NCI-H2227 (cell line): ENCODE results near the gene JAML.

ENCODE experiments used
- DNase-seq: peaks from one replicate; lab custom pipeline; 2025; ENCODE audit not compliant: unreplicated experiment; lab: John Stamatoyannopoulos, UW

The JAML gene

DNA sequence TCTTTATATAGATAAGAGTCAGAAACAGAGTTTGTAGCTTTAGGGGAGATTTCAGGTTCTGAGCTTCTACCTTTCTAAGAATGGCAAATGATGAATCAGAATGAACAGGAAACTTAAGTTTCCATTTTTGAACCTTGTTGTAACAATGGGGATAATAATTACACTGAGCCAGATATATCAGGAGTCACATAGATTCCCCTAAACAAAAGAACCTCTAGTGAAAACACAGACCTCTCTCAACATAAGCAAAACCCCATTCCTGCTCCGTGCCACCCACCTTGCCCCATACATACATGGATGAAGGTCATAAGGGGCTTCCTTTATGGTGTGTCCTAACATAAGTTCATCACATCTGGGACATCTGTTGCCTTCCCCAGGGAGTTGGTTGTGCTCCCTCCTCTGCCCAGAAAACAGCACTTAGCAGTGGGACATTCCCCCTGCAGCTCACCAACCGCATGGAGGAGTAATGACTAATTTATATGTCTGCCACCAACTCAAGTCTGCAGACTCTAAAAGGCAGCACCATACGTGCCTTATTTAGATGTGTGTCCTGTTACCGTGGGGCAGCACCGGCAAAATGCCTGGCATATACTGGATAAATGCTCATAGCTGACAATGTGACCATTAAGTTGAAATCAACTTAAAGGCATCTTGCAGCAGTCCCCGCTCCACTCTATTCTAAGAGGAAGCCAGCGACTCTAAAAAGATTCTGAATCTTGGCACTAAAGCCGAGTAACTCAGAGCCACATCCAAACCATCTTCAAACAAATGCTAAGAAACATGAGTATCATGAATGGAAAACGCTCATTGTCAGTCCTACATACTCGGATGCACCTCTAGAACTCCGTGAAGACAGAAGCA lies 8.0 kb downstream of the JAML start:
- no peak for DNase-seq

DNA sequence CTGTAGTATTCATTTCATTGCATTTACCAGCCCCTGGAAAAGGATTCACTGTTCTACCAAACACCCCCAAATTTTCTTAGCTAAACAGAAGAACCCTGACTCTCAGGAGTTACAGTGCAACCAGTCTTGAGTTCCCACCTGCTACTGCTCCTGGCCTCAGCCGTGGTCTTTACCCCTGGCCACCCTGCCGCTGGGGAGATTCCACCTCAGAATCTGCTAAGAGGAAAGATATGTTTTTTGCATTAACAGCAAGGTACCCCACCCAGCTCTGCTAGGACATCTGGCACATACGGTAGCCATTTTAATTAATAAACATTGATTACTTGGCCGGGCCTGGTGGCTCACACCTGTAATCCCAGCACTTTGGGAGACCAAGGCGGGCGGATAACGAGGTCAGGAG lies 9.0 kb downstream of the JAML start:
- no peak for DNase-seq

DNA sequence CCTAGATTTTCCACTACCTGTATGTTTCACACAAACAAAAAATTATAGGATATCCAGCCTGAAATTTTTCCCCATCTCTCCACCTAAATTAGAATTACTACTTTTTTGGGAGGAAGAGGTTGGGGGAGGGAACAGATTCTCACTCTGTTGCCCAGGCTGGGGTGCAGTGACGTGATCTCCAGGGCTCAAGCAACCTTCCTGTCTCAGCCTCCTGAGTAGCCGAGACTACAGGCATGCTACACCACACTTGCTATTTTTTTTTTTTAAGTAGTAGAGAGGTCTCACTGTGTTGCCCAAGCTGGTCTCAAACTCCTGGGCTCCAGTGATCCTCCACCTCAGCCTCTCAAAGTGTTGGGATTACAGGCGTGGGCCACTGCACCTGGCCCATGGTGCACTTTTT lies 9.5 kb downstream of the JAML start:
- DNase-seq = no peak

DNA sequence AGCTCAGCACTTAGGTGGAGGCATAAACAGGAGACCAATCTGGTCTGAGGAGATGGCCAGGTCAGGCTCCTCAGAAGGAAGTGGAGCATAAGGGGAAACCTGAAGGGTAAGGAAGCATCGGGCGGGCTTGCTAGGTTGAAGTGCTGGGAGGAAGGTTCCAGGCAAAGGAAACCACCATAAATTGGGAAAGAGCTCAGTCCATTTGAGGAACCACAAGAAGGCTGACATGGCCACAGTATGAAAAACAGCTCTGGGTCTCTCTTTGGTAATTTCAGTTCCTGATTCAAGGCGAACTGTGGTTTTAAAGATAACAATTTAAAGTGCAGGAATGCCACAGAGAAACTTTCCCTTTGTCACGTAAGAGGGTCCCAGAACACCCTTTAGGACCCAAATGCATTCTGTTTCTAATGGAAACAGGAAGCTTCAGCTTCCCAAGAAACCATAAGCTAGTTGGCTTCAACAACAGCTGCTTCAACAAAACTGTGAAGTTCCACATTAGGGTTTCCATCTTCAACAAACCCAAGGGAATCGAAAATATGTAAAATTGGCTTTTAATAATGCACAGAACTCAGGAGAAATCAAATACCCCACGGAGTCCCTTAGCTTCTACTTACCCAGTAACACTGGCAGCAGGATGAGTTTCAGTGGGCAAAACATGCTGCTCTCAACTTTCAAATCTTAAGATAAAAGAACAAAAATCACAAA lies 10.4 kb downstream of the JAML start:
- no peak for DNase-seq

DNA sequence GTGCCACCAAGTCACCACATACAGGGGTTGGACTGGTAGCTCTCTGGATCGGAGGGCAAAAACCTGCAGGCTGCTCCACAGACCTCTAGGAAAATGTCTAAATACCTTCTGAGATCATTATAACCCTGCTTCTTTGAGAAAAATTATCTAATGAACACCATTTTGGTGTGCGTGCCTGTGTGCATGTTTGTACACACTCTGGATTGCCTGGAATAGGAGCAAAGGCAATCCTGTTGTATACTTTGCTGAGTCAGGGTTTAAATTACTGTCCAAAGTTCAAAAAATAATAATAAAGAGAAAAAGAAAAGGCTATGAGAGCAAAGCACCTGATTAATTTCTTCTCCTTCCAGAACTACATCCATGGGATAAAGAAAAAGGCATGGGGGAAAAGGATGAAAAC lies 11.0 kb downstream of the JAML start:
- DNase-seq = no peak

DNA sequence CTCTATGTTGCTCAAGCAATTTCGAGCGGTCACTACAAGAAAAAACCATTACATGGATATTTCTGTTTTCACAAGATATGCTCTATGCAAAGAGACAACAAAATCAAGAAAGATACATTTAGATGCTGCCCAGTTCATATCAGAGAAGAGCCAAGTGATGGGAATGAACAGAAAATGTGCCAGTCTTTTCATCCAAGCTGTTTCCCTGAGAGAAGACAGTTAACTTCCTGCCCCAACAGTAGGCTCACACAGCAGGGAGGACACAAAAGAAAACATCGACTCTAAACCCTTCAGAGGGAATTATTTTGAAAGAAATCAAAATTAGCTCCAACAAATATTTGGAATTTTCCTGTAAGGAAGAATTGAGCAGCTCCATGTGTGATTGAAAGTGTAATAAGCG lies 11.6 kb downstream of the JAML start:
- no peak for DNase-seq

DNA sequence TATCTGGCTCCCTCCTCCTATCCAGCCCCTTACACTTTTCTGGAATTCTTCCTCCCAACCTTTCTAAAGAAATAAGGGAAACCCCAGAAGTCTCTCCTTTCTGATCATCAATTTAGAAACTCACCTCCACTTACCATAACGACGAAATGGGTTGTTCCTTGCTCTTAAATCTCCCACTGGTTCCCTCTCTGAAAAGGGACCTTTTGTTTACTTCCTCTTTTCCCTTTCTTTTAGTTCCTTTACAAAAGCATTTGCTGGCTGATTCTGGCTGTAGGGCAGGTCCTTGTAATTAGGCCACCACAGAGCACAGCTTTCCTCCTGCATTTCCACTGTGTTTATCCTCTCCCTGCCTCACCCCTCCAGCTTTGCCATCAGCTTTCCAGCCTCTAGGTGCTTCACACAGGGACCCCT lies 12.0 kb downstream of the JAML start:
- DNase-seq = peak; percentile 15

DNA sequence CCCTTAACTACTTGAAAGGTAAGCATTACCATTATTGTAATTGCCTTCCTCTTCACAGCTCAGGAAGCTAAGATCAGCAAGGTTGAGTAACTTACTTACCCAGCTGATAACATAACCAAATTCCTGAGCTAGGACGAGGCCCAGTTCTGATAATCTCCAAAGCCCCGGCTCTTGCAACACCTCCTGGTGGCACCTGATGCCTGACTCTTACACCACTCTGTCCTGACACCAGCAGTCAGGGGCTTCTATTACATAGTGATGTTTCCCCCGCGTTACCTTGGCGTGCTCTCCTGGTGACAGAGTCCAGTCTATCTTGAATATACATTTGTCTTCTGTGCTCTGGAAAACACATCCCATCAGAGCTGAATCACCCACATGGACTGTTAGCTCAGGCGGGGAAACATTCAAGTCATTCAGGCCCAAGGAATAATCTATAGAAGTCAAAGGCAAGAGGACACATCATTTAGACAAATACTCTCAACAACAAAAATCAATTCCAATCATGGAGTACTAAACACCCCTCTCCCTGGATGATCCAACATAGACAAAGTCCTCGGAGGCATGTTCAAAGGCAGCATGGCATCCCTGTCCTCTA lies 12.6 kb downstream of the JAML start:
- no peak for DNase-seq

DNA sequence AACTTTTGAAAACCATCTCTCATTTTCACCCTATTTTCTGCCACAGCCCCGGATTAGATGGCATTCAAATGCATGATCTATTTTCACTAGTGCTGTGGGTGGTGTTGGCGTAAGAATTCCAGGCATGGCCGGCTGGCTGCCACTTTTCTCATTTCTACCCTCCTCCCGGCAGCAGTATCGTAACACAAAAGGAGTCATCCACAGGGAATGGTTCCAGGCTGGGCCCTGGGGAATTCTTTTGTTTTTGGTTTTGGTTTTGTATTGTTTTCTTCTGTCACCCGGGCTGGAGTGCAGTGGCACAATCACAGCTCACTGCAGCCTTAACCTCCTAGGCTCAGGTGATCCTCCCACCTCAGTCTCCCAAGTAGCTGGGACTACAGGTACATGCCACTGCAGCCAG lies 13.8 kb downstream of the JAML start:
- no peak for DNase-seq

DNA sequence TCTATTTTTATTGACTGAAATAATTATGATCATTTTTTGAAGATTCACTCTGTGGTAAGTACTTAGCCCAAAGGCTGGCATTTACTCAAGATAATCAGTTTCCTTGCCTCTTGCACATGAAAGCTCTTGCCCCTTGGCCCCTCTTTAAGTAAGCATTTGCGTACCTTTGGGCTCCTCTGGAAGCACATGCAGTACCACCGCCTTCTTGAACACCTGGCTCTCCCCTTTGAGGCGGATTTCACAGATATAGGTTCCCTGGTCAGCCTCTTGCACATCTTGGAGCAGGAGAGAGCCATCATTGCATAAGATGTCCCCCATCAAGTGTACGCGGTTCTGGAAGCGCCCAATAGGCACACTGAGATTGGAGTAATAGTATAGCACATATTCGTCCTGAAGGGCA lies 14.5 kb downstream of the JAML start:
- DNase-seq = no peak

DNA sequence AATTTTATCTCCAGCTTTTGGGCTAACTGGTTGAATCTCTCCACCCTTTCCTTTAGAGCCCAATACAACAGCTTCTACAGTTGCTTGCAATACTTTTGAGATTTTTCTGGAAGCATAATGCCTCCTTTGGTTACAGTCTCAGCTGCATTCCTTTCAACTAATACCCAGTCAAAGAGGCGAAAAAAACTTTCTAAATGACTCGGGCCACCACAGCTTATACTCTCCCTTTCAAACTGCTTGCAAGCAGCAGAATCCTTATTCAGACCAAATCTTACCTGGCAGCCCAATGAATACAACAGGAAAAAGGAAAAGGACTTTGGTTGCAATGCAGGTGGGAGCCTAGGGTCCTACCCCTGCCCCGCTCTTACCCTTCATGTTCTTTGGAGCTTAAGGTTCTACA lies 15.8 kb downstream of the JAML start:
- DNase-seq = no peak

DNA sequence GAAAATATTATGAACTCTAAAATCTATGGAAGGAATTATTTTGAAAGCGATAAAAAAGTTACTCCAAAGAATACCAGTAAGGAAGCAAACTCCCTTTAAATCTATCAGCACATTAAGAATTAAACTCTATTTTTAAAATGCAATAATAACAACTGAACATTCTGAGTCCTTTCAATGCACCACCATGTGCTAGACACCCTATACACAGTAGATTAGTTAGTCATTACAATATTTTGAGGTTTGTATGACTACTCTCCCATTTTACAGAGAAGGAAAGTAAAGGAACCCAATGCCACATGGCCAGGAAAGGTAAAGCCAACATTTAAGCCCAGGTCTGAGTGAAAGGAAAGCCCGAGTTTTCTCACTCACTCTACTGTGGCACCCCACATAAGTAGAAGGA lies 17.7 kb downstream of the JAML start:
- DNase-seq = no peak

DNA sequence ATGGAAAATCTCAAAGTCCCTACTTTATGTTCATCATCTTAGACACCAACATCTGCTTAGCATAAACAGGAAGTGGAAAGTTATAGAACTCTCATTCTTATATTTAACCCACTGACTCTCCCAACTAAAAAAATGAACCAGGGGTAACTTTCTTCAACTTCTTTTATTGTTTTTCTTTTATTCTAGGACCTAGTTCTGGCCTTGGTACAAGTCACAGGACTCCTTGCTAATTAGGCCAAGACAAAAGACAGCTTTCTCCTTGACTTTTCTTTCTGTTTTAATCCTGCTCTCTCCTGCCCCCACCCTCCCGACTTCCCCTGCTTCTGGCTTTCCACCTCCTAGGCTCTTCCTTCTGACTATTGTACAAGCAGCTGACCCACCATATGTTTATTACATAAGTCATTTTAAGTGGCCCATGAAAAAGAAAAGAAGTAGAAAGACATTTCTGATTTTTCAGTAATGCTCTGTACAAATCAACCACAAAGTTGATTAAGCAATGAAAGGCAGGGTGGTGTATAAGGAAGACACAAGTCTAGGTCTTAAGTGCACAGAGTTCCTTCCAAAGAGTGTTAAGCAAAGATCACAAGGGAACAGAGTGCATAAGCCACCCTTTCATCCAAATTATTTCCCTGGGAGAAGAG lies 18.3 kb downstream of the JAML start:
- DNase-seq = no peak

DNA sequence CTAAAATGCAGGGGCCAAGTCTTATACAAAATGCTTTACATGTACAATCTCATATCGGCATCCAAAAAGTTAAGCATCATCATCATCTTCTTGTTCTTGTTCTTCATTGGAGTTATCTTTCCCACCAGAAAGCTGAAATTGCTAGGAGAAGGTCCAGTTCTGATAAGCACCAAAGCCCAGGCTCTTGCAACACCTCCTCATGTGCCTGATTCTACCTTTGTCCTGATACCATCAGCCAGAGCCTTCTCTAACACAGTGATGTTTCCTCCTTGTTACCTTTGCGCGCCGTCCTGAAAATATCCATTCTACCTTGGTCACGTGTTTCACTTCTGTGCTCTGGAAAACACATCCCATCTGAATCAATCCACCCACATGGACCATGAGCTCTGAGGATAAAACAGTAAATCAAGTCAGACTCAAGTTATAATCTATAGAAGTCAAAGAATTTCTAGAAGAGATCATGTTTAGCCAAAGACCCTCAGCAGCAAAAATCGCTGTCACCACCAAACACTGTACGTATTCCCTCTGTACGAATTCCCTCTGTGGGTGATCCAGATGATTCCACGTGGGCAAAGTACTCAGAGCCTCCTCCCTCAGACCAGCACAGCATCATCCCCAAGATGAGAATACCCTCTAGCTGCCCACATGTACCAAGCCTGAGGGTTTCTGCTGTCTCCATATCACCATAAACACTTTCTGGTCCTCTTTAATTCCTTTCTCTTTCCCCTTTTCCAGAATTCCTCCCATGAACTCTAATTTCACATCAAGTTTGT lies 19.0 kb downstream of the JAML start:
- DNase-seq = no peak

DNA sequence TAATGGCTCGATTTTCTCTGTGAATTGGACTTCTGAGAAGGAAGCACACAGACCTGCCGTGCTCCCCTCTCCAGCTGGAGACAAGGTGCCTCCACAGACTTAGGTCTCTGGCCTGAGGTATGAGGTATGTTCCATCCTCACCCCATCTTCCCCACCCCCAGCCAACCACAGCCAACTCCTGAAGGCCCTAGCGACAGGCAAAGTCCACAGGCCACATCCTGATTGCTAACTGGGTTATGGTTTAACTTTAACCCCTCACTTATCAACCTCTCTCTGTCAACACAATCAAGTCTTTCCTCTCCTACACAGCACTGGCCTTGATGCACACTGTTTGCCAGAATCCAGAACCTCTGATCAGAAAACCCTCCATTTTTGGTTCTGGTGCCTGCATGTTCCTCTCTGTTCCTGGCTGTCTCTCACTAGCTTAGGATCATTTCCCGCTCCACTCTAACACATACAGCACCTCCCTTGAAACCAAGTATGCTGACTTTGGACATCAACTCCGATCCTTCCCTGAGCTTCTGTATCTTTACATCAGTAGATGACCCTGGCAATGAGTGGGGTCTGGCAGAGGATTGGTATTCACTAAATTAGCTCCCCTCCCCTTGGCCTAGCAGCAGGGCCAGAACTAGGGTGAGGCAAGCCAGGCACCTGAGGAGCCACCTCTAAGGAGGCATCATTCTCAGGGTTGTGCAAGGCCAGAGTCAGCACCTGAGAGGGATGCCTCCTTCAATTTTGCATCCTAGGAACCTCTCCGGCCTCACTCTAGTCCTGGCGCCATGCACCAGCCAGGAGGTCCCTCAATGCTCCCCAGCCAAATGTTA lies 22.0 kb downstream of the JAML start:
- no peak for DNase-seq

DNA sequence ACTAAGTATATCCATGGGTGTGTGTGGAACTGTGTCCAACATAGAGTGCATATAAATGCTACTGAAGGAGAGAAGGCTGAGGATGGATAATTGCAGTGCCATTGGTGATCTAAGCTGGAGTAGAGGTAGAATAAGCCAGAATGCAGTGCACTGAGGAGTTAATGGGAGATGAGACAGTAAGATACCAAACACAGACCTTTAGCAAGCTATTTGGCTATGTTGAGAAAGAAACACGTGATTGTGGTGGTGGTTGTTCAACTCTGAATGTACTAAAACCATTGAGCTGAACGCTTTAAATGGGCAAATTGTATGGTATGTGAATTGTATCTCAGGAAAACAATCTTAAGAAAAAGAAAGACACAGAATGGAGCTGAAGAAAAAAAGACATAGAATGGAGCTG lies 22.8 kb downstream of the JAML start:
- DNase-seq = no peak

DNA sequence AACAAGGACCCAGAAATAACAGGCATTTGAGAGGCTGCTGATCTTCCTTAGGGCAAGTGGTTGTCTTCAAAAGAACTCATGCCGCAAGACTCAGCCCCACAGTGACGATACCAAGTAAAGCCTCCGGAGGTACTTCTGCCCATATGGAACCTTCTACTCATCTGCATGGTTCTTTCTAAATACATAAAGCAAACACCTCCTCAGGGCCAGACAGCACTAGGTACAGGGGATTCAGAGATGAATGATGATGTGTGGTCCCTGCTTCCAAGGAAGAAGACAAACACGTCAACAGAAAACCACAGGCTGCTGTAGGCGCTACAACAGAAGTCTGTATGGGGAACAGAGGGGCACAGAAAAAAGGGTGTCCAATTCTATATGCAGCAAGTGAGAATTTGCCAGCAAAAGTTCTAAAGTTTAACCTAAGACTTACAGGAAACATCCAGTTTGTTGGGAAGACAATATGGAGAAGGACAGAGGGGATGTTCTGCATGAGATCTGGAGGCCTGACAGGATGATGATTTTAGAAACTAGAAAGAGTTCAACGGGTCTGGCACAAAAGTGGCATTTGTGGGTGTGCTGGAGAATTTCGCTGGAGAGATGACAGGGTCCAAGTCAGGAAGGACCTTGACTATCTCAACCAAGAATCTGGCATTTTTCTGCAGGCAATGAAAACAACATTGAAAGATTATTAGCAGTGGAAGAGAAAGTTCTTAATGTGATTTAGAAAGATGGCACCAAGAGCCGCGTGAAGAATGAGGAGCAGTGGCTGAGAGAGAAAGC lies 23.7 kb downstream of the JAML start:
- no peak for DNase-seq

DNA sequence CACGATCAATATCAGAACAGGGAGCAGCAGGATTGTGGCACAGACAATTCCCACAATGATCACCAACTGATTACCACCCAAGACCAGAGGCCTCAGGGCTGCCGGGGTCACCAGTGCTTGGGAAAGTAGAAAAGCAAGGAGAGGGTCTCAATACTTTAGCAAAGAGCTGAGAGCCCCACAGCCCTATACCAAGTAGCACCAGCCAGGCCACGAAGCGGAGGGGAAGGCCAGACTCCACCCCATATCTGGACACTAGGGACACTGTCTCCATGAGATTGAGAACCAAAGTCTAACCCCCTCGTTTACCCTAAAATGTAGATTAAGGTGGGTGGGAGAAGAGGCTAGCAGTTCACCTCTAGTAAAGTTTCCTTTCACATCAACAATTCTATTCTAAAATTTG lies 24.3 kb downstream of the JAML start:
- DNase-seq = no peak

DNA sequence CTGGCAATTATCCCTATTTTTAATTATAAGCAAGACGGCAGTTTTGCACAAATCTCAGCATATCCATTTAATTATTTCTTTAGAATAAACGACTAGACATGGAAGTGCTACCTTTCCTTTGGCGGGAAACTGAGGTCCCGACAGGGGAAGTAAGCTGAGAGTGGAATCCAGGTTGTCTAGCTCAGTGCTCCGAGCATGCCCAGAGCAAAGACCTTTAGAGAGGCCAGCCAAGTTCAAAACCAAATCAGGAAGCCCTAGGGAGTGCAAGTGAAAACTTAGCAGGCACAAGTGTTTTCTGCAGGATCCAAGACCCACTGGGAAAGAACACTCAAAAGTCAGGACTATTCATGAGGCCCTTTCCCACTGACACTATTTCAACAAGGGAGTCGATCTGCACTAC lies 25.7 kb downstream of the JAML start:
- DNase-seq = no peak
